Measurements from ENCODE around the gene ZNRF3. TPM values are rescaled to one million over a fixed set of nuclear protein-coding genes. Genes with fewer than 3 reads are reported as not detected.

Gene ZNRF3
- total RNA-seq, 1 donor from 2014 or later: 4.1 TPM

DNA sequence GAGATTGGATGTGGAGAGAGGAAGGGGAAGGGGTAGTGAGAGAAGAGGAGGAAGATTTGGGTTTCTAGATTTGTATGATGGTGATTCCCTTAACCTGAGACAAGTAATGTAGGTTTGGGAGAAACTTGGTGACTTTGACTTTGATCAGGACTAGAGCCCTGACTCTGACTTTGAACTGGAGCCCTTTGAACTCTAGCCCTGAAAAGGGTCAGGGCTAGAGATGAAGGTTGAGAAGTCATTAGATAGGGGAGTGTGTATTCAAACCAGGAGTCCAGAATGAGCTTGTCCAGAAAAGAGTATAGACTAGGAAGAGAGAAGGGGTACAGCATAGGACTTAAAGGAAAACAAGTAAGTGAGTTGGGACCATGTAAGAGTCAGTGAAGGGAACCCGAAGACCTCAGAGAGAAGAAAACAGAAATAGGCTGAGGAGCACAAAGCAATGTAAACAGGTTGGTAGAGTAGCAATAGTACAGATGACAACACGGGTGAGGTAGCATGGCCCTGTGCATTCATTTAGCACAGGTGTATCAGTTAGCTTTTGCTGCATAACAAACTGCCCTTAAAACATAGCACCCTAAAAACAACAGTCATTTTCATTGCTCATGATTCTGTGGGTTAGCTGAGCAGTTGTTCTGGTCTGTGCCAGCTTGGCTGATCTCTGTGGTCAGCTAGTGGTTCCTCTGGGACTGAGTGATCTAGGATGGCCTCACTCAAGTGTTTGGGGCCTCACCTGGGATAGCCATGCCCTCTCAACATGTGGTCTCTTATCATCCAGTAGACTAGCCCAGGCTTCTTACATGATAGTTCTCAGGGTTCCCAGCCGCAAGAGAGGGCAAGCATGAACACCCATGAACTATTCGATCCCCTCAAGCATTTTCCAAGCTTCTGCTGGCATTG, 135.2 kb downstream of the ZNRF3 start:
- H3K9me3 Mint-ChIP-seq: peaks cover 25% of the 10 kb centered on the region
- no peak overlapping the region for H3K9ac ChIP-seq
- peaks cover 56% of the 10 kb centered on the region for H3K4me1 Mint-ChIP-seq
- H3K27me3 Mint-ChIP-seq (ENCODE audit: insufficient read depth, low read depth): no peaks in the 10 kb centered on the region
- H3K9me3 ChIP-seq (ENCODE audit: low read depth): no peaks in the 10 kb centered on the region
- peaks cover 47% of the 10 kb centered on the region for H3K36me3 Mint-ChIP-seq
- peaks cover 6% of the 10 kb centered on the region for H3F3A ChIP-seq (ENCODE audit: low read depth)
- TF ChIP-seq EZH2phosphoT487 (IDR thresholded peaks at IDR 0.05) (no peak), EZH2 (IDR thresholded peaks at IDR 0.05) (no peak)
- TF ChIP-seq, protein P1, sequence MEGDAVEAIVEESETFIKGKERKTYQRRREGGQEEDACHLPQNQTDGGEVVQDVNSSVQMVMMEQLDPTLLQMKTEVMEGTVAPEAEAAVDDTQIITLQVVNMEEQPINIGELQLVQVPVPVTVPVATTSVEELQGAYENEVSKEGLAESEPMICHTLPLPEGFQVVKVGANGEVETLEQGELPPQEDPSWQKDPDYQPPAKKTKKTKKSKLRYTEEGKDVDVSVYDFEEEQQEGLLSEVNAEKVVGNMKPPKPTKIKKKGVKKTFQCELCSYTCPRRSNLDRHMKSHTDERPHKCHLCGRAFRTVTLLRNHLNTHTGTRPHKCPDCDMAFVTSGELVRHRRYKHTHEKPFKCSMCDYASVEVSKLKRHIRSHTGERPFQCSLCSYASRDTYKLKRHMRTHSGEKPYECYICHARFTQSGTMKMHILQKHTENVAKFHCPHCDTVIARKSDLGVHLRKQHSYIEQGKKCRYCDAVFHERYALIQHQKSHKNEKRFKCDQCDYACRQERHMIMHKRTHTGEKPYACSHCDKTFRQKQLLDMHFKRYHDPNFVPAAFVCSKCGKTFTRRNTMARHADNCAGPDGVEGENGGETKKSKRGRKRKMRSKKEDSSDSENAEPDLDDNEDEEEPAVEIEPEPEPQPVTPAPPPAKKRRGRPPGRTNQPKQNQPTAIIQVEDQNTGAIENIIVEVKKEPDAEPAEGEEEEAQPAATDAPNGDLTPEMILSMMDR (IDR thresholded peaks at IDR 0.05): no peak
- no peak overlapping the region for H3K4me3 Mint-ChIP-seq
- H3K27ac ChIP-seq: no peak overlapping the region
- H2AFZ ChIP-seq (replicated peaks): no peak overlapping the region
- peaks cover 11% of the 10 kb centered on the region for H3K4me1 ChIP-seq
- H3K27ac Mint-ChIP-seq: no peak overlapping the region
- peaks cover 38% of the 10 kb centered on the region for H4K20me1 ChIP-seq (ENCODE audit: low read depth)
- peaks cover 15% of the 10 kb centered on the region for H3K79me2 ChIP-seq (ENCODE audit: low read depth)
- H3K27me3 ChIP-seq: no peaks in the 10 kb centered on the region
- DNase-seq (ENCODE audit: low spot score): no peak
- H3K4me3 ChIP-seq: no peak overlapping the region
- H3K4me2 ChIP-seq: no peak overlapping the region
- H3K36me3 ChIP-seq: no peaks in the 10 kb centered on the region

GRCh38 chr22:29022101-29022817, 138.9 kb downstream of the ZNRF3 start:
- TF ChIP-seq, protein P1 (IDR thresholded peaks at IDR 0.05): no peak
- TF ChIP-seq EZH2 (IDR thresholded peaks at IDR 0.05) (no peak), EZH2phosphoT487 (IDR thresholded peaks at IDR 0.05) (no peak)
- H3F3A ChIP-seq (ENCODE audit: low read depth): no peaks in the 10 kb centered on the region
- peaks cover 33% of the 10 kb centered on the region for H4K20me1 ChIP-seq (ENCODE audit: low read depth)
- no peak overlapping the region for H3K27ac ChIP-seq
- no peak overlapping the region for H3K4me3 ChIP-seq
- H3K79me2 ChIP-seq (ENCODE audit: low read depth): peaks cover 7% of the 10 kb centered on the region
- H3K36me3 Mint-ChIP-seq: peaks cover 53% of the 10 kb centered on the region
- no peaks in the 10 kb centered on the region for H3K27me3 ChIP-seq
- H3K4me1 Mint-ChIP-seq: peaks cover 44% of the 10 kb centered on the region
- no peak overlapping the region for H3K27ac Mint-ChIP-seq
- no peaks in the 10 kb centered on the region for H3K27me3 Mint-ChIP-seq (ENCODE audit: insufficient read depth, low read depth)
- no peak overlapping the region for H3K4me3 Mint-ChIP-seq
- H3K36me3 ChIP-seq: no peaks in the 10 kb centered on the region
- peaks cover 23% of the 10 kb centered on the region for H3K9me3 Mint-ChIP-seq
- H3K4me2 ChIP-seq: no peak overlapping the region
- no peaks in the 10 kb centered on the region for H3K9me3 ChIP-seq (ENCODE audit: low read depth)
- H3K4me1 ChIP-seq: peaks cover 16% of the 10 kb centered on the region
- H3K9ac ChIP-seq: no peak overlapping the region
- no peak overlapping the region for H2AFZ ChIP-seq (replicated peaks)
- no peak for DNase-seq (ENCODE audit: low spot score)

- Mint-ChIP-seq H3K9me3 (peaks cover 14% of the 10 kb centered on the region), H3K27me3 (ENCODE audit: insufficient read depth, low read depth) (no peaks in the 10 kb centered on the region), H3K4me1 (peaks cover 48% of the 10 kb centered on the region), H3K27ac (no peak overlapping the region), H3K36me3 (peaks cover 49% of the 10 kb centered on the region), H3K4me3 (no peak overlapping the region)
- no peak overlapping the region for H3K4me2 ChIP-seq
- no peak overlapping the region for H3K9ac ChIP-seq
- H3K4me3 ChIP-seq: no peak overlapping the region
- H3K27me3 ChIP-seq: no peaks in the 10 kb centered on the region
- H3K27ac ChIP-seq: no peak overlapping the region
- H3K79me2 ChIP-seq (ENCODE audit: low read depth): peaks cover 7% of the 10 kb centered on the region
- no peak for DNase-seq (ENCODE audit: low spot score)
- no peaks in the 10 kb centered on the region for H3K36me3 ChIP-seq
- no peak overlapping the region for H2AFZ ChIP-seq (replicated peaks)
- H3K4me1 ChIP-seq: peaks cover 16% of the 10 kb centered on the region
- TF ChIP-seq, protein P1 (IDR thresholded peaks at IDR 0.05): no peak
- TF ChIP-seq EZH2phosphoT487 (IDR thresholded peaks at IDR 0.05): no peak
- no peak for TF ChIP-seq EZH2 (IDR thresholded peaks at IDR 0.05)
- H4K20me1 ChIP-seq (ENCODE audit: low read depth): peaks cover 40% of the 10 kb centered on the region
- H3F3A ChIP-seq (ENCODE audit: low read depth): peaks cover 6% of the 10 kb centered on the region
- no peaks in the 10 kb centered on the region for H3K9me3 ChIP-seq (ENCODE audit: low read depth)
Observed at GRCh38 chr22:29023172-29023796, 139.9 kb downstream of the ZNRF3 start.
